ENCODE results near the gene PANX2.

PANX2 gene

DNA sequence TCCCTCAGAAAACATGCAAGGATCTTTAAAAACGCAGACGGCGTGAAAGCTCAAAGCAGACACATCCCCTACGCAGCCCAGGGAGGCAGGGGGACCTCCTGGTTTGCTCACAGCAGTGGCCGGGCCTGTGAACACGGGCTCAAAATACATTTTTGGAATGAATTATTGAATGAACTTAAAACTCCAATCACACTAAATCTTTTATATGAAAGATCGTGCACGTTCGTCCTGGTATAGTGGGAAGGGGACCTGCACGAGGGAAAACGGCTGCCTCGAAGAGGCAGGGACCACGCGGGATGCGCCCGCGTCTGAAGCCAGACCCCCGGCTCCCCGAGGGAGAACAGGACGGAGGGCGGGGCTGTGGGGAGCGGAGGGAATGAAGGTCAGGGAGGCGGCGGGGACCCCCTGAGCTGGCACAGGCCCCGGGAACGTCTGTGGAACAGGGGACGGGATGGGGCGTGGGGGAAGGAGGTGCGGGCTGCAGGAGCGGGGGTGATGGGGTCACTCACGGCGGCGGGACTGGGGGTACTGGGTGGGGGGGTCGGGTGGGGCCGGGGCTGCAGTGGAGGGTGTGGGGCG, 1.3 kb upstream of the PANX2 start:
- no peaks in the 10 kb centered on the region for H3K36me3 ChIP-seq (replicated peaks; ENCODE audit: insufficient read depth, low read length)
- no peaks in the 10 kb centered on the region for H3K4me1 ChIP-seq (ENCODE audit: low read length)
- DNase-seq, result no peak
- no peak overlapping the region for H3K4me3 ChIP-seq (ENCODE audit: low read length)
- no peaks in the 10 kb centered on the region for H3K9me2 ChIP-seq (replicated peaks; ENCODE audit: insufficient read depth, low read length)
- no peaks in the 10 kb centered on the region for H3K9me3 ChIP-seq (replicated peaks; ENCODE audit: insufficient read depth, low read length)
- no peaks in the 10 kb centered on the region for H4K20me1 ChIP-seq (ENCODE audit: insufficient read depth, low read length)
- TF ChIP-seq EZH2 (optimal IDR thresholded peaks at IDR 0.05; ENCODE audit: low read depth, low read length), result no peak
- TF ChIP-seq CTCF (IDR thresholded peaks at IDR 0.05; ENCODE audit: low read length), result no peak
- TF ChIP-seq EZH2phosphoT487 (IDR thresholded peaks at IDR 0.05; ENCODE audit: low read length), result no peak
- H3F3A ChIP-seq (ENCODE audit: insufficient read depth, low read length), result no peaks in the 10 kb centered on the region
- H3K27me3 ChIP-seq (replicated peaks; ENCODE audit: insufficient read depth, low read length), result peaks cover 25% of the 10 kb centered on the region
- H3K27ac ChIP-seq (ENCODE audit: low read length), result no peak overlapping the region
- no peaks in the 10 kb centered on the region for H3K79me2 ChIP-seq (ENCODE audit: low read length)
- no peak overlapping the region for H3K4me2 ChIP-seq (ENCODE audit: low read depth, low read length)
- no peak overlapping the region for H3K9ac ChIP-seq (ENCODE audit: low read length)
- no peak overlapping the region for H2AFZ ChIP-seq (ENCODE audit: low read length)

- no peaks in the 10 kb centered on the region for H3K9me3 ChIP-seq (replicated peaks; ENCODE audit: insufficient read depth, low read length)
- no peak overlapping the region for H3K4me2 ChIP-seq (ENCODE audit: low read depth, low read length)
- H3K4me3 ChIP-seq (ENCODE audit: low read length), result no peak overlapping the region
Observed at GRCh38 chr22:50169774-50170341, 673 bp upstream of the PANX2 start.

DNA sequence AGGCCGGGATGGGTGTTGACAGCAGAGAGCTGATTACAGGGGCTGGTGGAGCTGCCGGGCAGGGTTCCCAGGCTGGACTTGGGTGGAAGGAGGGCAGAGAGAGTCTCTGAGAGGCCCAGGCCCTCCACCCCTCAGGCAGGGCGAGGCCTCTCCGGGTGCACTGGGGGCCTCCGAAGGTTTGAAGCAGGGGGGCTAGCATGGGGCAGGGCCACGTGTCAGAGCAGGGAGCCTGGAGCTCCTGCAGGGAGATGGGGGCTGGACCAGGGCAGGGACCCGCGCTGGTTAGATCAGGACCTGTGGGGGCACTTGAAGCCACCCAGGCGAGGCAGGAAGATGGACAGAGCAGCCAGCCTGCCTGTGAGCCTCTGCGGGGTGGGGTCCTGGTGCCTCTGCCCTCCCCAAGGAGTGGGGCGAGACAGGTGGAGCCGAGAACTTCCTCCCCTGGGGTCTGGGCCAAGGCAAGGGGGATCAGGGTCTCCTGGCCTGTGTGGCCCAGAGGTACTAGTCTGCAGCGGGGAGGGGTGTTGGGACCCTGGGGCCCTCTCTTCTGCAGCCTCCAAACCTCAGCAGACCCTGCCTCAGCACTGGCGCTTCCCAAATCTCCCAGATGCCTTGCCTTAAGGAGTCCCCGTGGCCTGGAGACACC, 911 bp downstream of the PANX2 start:
- no peaks in the 10 kb centered on the region for H3K4me1 ChIP-seq (ENCODE audit: low read length)
- DNase-seq, result no peak
- no peaks in the 10 kb centered on the region for H3K9me2 ChIP-seq (replicated peaks; ENCODE audit: insufficient read depth, low read length)
- H3K27ac ChIP-seq (ENCODE audit: low read length), result no peak overlapping the region
- H3K4me2 ChIP-seq (ENCODE audit: low read depth, low read length), result no peak overlapping the region
- no peaks in the 10 kb centered on the region for H3K9me3 ChIP-seq (replicated peaks; ENCODE audit: insufficient read depth, low read length)
- H4K20me1 ChIP-seq (ENCODE audit: insufficient read depth, low read length), result no peaks in the 10 kb centered on the region
- no peak overlapping the region for H3K9ac ChIP-seq (ENCODE audit: low read length)
- no peak overlapping the region for H2AFZ ChIP-seq (ENCODE audit: low read length)
- H3K4me3 ChIP-seq (ENCODE audit: low read length), result no peak overlapping the region
- H3F3A ChIP-seq (ENCODE audit: insufficient read depth, low read length), result no peaks in the 10 kb centered on the region
- no peaks in the 10 kb centered on the region for H3K36me3 ChIP-seq (replicated peaks; ENCODE audit: insufficient read depth, low read length)
- H3K27me3 ChIP-seq (replicated peaks; ENCODE audit: insufficient read depth, low read length), result peaks cover 14% of the 10 kb centered on the region
- no peak for TF ChIP-seq EZH2phosphoT487 (IDR thresholded peaks at IDR 0.05; ENCODE audit: low read length)
- TF ChIP-seq EZH2 (optimal IDR thresholded peaks at IDR 0.05; ENCODE audit: low read depth, low read length), result no peak
- TF ChIP-seq CTCF (IDR thresholded peaks at IDR 0.05; ENCODE audit: low read length), result no peak
- no peaks in the 10 kb centered on the region for H3K79me2 ChIP-seq (ENCODE audit: low read length)

More at GRCh38 chr22:50169774-50170341, 673 bp upstream of the PANX2 start:
- no peak overlapping the region for H2AFZ ChIP-seq (ENCODE audit: low read length)
- no peak overlapping the region for H3K27ac ChIP-seq (ENCODE audit: low read length)
- DNase-seq, result peak; percentile 44
- no peaks in the 10 kb centered on the region for H3K4me1 ChIP-seq (ENCODE audit: low read length)
- no peaks in the 10 kb centered on the region for H3K79me2 ChIP-seq (ENCODE audit: low read length)
- H4K20me1 ChIP-seq (ENCODE audit: insufficient read depth, low read length), result no peaks in the 10 kb centered on the region
- H3K36me3 ChIP-seq (replicated peaks; ENCODE audit: insufficient read depth, low read length), result no peaks in the 10 kb centered on the region
- H3K27me3 ChIP-seq (replicated peaks; ENCODE audit: insufficient read depth, low read length), result peaks cover 23% of the 10 kb centered on the region
- no peak overlapping the region for H3K9ac ChIP-seq (ENCODE audit: low read length)
- no peaks in the 10 kb centered on the region for H3K9me2 ChIP-seq (replicated peaks; ENCODE audit: insufficient read depth, low read length)
- no peak for TF ChIP-seq EZH2phosphoT487 (IDR thresholded peaks at IDR 0.05; ENCODE audit: low read length)
- TF ChIP-seq CTCF (IDR thresholded peaks at IDR 0.05; ENCODE audit: low read length), result no peak
- no peak for TF ChIP-seq EZH2 (optimal IDR thresholded peaks at IDR 0.05; ENCODE audit: low read depth, low read length)
- no peaks in the 10 kb centered on the region for H3F3A ChIP-seq (ENCODE audit: insufficient read depth, low read length)

Data from MM.1S (cell line).